Chondrocyte (in vitro differentiated cells): ENCODE data around the gene TSPAN5. TPM values are rescaled to one million over a fixed set of nuclear protein-coding genes. Genes with fewer than 3 reads are reported as not detected.

Experiments
- DNase-seq: peaks from one replicate; pipeline ENCODE4 v3.0.0; 2021; ENCODE audit warnings: mixed read lengths, low spot score
- H3K27ac Mint-ChIP-seq: one replicate; pipeline ENCODE4 v1.8.0; 2021; ENCODE audit warnings: mild to moderate bottlenecking, moderate library complexity, mixed read lengths; ENCODE audit not compliant: unreplicated experiment
- H3K27me3 Mint-ChIP-seq: 2 replicates; pipeline ENCODE4 v1.8.0; 2021; ENCODE audit warnings: low read depth, mixed read lengths
- H3K36me3 Mint-ChIP-seq: 2 replicates; pipeline ENCODE4 v1.8.0; 2021; ENCODE audit warnings: low read depth, mixed read lengths
- H3K4me1 Mint-ChIP-seq: 2 replicates; pipeline ENCODE4 v1.8.0; 2021; ENCODE audit warnings: low read depth, mild to moderate bottlenecking, mixed read lengths
- H3K4me3 Mint-ChIP-seq: one replicate; pipeline ENCODE4 v1.8.0; 2021; ENCODE audit warnings: mild to moderate bottlenecking, moderate library complexity, mixed read lengths; ENCODE audit not compliant: unreplicated experiment
- H3K9me3 Mint-ChIP-seq: 2 replicates; pipeline ENCODE4 v1.8.0; 2021; ENCODE audit warnings: low read depth, mixed read lengths
- total RNA-seq: library from RNA; stranded (reverse); gene quantifications from 3 replicates; pipeline ENCODE4 v1.2.1, GENCODE V29; 2021
- TF ChIP-seq, protein P1 (sequence below): fragments of 200-600 bp; sonication (generic); IDR thresholded peaks from 2 replicates; pipeline ENCODE4 v1.5.0; 2021; ENCODE audit warnings: antibody characterized with exemption, mild to moderate bottlenecking, moderate library complexity

TSPAN5 gene
- total RNA-seq, 1 donor from 2014 or later: 55.5 TPM

DNA sequence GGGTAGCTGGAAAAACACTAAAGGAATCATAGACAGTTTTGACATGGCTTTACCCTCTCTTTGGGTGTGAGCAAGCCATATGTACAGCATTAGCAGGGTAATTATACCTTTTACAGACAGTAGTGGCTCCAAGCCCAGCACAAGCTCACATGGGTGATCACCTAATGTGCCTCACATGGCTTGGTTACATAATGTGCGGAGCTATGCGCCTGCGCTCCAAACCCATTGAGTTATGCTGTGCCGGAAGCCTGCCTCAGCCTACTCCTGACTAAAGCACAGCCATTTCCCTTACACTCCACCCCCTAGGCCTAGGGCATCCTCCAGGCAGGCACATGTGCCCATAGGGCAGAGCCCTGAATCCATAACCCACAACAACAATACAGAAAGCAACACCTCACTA lies 6.5 kb upstream of the TSPAN5 start:
- TF ChIP-seq, protein P1, sequence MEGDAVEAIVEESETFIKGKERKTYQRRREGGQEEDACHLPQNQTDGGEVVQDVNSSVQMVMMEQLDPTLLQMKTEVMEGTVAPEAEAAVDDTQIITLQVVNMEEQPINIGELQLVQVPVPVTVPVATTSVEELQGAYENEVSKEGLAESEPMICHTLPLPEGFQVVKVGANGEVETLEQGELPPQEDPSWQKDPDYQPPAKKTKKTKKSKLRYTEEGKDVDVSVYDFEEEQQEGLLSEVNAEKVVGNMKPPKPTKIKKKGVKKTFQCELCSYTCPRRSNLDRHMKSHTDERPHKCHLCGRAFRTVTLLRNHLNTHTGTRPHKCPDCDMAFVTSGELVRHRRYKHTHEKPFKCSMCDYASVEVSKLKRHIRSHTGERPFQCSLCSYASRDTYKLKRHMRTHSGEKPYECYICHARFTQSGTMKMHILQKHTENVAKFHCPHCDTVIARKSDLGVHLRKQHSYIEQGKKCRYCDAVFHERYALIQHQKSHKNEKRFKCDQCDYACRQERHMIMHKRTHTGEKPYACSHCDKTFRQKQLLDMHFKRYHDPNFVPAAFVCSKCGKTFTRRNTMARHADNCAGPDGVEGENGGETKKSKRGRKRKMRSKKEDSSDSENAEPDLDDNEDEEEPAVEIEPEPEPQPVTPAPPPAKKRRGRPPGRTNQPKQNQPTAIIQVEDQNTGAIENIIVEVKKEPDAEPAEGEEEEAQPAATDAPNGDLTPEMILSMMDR: no peak
- Mint-ChIP-seq H3K9me3 (no peaks in the 10 kb centered on the region), H3K36me3 (no peaks in the 10 kb centered on the region), H3K4me3 (no peak overlapping the region), H3K27me3 (no peaks in the 10 kb centered on the region), H3K4me1 (peaks cover 15% of the 10 kb centered on the region), H3K27ac (no peak overlapping the region)
- DNase-seq: no peak

DNA sequence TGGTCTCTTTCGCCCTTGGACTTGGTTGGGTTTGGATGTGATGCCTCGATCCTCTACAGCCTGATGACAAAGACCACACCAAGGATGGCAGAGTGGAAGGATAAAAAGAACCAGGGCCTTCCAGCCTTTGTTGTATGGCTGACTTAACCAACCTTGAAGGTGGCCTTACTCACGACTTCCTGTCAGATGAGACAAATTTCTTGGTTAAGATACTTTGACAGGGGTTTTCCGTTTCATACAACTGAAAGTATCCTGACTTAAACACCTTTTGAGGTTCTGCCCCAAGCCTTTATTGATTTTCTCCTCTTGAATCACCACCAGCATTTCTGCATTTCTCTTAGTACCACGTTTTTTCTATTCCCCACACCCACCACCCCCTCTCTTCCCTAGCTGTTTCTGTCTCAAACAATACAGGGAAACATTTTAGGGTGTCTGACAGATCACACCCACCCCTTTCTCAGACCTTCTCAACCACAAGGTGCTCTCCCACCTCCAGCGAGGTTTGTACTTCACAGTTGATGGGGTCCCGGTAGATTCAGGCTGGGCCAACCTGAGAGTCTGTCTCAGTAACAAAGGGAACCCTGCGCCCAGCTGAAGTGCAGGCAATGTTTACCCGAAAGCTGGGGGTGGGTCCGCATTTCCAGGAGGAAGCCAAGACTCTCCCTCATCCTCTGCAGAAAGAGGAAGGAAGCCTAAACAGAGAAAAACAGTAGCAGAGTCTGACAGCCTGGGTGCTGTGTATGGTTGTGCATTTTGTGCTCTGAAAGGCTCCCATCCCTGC lies 5.0 kb upstream of the TSPAN5 start:
- H3K4me1 Mint-ChIP-seq: peaks cover 26% of the 10 kb centered on the region
- TF ChIP-seq, protein P1: no peak
- no peak overlapping the region for H3K4me3 Mint-ChIP-seq
- H3K36me3 Mint-ChIP-seq: no peaks in the 10 kb centered on the region
- no peak overlapping the region for H3K27ac Mint-ChIP-seq
- no peaks in the 10 kb centered on the region for H3K9me3 Mint-ChIP-seq
- no peaks in the 10 kb centered on the region for H3K27me3 Mint-ChIP-seq
- no peak for DNase-seq

- Mint-ChIP-seq H3K9me3 (no peaks in the 10 kb centered on the region), H3K4me3 (no peak overlapping the region), H3K36me3 (no peaks in the 10 kb centered on the region), H3K4me1 (peaks cover 26% of the 10 kb centered on the region), H3K27ac (peak overlapping the region; percentile 65), H3K27me3 (no peaks in the 10 kb centered on the region)
- TF ChIP-seq, protein P1: no peak
- DNase-seq: no peak
Observed at GRCh38 chr4:98662626-98663225, 4.3 kb upstream of the TSPAN5 start.

GRCh38 chr4:98662055-98662453 lies 3.6 kb upstream of the TSPAN5 start:
- no peaks in the 10 kb centered on the region for H3K9me3 Mint-ChIP-seq
- H3K36me3 Mint-ChIP-seq: no peaks in the 10 kb centered on the region
- no peak for DNase-seq
- no peak overlapping the region for H3K27ac Mint-ChIP-seq
- H3K4me1 Mint-ChIP-seq: peaks cover 29% of the 10 kb centered on the region
- TF ChIP-seq, protein P1: no peak
- H3K27me3 Mint-ChIP-seq: no peaks in the 10 kb centered on the region
- no peak overlapping the region for H3K4me3 Mint-ChIP-seq

DNA sequence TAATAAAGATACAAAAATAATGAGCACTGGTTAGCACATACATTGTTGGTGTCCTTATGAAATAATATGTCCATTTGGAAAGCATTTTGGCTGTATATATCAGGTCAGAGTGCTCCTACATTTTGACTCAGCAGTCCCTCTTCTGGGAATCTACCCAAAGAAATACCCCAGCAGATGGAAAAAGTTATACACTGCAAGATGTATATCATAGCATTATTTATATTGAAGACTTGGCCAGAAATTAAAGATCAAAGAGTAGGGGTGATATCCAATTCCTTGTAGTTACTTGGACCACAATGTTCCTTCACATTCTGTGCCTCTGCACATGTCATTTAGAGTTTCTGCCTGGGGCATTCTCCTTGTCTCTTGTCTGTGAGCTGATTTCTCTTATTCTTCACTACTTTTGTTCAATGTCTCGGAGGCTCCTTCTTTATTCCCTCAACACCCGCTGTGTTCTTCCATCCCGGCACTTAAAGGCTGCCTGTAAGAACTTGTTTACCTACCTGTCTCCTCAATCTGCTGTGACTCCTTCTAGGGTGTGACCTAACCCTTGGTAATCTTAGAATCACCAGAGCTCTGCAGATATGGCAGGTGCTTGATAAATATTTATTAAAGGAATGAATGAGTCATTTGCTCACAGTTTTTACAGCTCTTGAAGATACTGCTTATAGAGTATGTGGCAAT lies 3.1 kb upstream of the TSPAN5 start:
- TF ChIP-seq, protein P1: no peak
- no peak overlapping the region for H3K27ac Mint-ChIP-seq
- H3K36me3 Mint-ChIP-seq: no peaks in the 10 kb centered on the region
- no peaks in the 10 kb centered on the region for H3K27me3 Mint-ChIP-seq
- no peaks in the 10 kb centered on the region for H3K9me3 Mint-ChIP-seq
- peaks cover 34% of the 10 kb centered on the region for H3K4me1 Mint-ChIP-seq
- no peak for DNase-seq
- H3K4me3 Mint-ChIP-seq: no peak overlapping the region
